Neural cell (in vitro differentiated cells): ENCODE results near the gene LPA.
"Not testable (repeated sequence)": the region's sequence is repeated elsewhere in the genome, so short reads cannot be mapped to it uniquely, and the experiment has no call there.

Source experiments
- EZH2 ChIP-seq: fragments of 200-600, 300-800 bp; shearing (Covaris generic), sonication (generic); IDR thresholded peaks from 2 replicates; pipeline ENCODE4 v1.6.1; 2014; ENCODE audit warnings: antibody characterized with exemption, low read length, borderline replicate concordance, mild to moderate bottlenecking; ENCODE audit not compliant: insufficient read depth, poor library complexity, severe bottlenecking
- TF ChIP-seq, protein P1 (sequence below): fragments of 450-650 bp; IDR thresholded peaks from 2 replicates; pipeline ENCODE4 v1.5.1; 2014; ENCODE audit warnings: antibody characterized with exemption, mild to moderate bottlenecking, moderate library complexity; ENCODE audit not compliant: poor library complexity, severe bottlenecking
- TF ChIP-seq, protein P2 (sequence below): IDR thresholded peaks from 2 replicates; pipeline ENCODE4 v1.6.1; 2012; ENCODE audit warnings: borderline replicate concordance

DNA sequence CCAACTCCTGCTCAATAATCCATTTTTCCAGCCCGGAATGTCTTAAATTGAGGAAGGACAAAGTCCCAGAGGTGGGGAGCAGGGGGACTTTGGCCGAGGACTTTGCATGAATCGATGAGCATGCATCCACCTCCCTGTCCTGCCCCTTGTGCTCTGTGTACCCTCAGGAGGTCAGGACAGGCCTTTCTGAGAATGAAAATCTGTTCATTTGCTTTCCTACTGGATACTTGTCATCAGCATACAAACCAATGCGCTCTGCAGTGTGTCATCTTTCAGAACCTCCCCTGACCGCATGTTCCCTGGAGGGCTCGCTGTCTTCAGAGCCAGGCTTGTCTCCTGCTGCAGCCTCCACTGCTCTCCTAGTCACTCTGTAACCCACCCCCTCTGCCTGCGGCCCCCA lies 40.6 kb upstream of the LPA start:
- TF ChIP-seq, protein P1, sequence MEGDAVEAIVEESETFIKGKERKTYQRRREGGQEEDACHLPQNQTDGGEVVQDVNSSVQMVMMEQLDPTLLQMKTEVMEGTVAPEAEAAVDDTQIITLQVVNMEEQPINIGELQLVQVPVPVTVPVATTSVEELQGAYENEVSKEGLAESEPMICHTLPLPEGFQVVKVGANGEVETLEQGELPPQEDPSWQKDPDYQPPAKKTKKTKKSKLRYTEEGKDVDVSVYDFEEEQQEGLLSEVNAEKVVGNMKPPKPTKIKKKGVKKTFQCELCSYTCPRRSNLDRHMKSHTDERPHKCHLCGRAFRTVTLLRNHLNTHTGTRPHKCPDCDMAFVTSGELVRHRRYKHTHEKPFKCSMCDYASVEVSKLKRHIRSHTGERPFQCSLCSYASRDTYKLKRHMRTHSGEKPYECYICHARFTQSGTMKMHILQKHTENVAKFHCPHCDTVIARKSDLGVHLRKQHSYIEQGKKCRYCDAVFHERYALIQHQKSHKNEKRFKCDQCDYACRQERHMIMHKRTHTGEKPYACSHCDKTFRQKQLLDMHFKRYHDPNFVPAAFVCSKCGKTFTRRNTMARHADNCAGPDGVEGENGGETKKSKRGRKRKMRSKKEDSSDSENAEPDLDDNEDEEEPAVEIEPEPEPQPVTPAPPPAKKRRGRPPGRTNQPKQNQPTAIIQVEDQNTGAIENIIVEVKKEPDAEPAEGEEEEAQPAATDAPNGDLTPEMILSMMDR = not testable (repeated sequence)
- not testable (repeated sequence) for TF ChIP-seq EZH2
- TF ChIP-seq, protein P2, sequence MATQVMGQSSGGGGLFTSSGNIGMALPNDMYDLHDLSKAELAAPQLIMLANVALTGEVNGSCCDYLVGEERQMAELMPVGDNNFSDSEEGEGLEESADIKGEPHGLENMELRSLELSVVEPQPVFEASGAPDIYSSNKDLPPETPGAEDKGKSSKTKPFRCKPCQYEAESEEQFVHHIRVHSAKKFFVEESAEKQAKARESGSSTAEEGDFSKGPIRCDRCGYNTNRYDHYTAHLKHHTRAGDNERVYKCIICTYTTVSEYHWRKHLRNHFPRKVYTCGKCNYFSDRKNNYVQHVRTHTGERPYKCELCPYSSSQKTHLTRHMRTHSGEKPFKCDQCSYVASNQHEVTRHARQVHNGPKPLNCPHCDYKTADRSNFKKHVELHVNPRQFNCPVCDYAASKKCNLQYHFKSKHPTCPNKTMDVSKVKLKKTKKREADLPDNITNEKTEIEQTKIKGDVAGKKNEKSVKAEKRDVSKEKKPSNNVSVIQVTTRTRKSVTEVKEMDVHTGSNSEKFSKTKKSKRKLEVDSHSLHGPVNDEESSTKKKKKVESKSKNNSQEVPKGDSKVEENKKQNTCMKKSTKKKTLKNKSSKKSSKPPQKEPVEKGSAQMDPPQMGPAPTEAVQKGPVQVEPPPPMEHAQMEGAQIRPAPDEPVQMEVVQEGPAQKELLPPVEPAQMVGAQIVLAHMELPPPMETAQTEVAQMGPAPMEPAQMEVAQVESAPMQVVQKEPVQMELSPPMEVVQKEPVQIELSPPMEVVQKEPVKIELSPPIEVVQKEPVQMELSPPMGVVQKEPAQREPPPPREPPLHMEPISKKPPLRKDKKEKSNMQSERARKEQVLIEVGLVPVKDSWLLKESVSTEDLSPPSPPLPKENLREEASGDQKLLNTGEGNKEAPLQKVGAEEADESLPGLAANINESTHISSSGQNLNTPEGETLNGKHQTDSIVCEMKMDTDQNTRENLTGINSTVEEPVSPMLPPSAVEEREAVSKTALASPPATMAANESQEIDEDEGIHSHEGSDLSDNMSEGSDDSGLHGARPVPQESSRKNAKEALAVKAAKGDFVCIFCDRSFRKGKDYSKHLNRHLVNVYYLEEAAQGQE = not testable (repeated sequence)
